ENCODE measurements around the gene TMC1.

DNA sequence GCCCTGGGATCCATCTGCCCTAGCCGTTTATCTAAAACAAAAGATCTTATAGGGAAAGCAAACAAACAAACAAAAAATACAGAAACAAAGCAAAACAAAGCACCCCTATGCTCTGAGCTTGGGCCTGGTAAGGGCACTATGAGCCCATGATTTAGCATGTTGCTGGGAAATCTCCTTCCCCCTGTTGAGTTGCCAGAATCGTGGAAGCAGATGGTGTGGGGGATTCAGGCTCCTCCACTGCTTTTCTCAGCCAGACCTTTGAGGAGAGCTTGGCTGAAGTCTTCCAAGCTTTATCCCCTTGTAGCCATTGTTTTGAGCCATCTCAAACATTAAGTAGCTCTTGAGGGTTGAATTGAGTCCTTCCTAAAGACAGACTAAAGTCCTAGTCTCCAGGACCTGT is 29.9 kb downstream of the TMC1 start:
- TF ChIP-seq, protein P1, sequence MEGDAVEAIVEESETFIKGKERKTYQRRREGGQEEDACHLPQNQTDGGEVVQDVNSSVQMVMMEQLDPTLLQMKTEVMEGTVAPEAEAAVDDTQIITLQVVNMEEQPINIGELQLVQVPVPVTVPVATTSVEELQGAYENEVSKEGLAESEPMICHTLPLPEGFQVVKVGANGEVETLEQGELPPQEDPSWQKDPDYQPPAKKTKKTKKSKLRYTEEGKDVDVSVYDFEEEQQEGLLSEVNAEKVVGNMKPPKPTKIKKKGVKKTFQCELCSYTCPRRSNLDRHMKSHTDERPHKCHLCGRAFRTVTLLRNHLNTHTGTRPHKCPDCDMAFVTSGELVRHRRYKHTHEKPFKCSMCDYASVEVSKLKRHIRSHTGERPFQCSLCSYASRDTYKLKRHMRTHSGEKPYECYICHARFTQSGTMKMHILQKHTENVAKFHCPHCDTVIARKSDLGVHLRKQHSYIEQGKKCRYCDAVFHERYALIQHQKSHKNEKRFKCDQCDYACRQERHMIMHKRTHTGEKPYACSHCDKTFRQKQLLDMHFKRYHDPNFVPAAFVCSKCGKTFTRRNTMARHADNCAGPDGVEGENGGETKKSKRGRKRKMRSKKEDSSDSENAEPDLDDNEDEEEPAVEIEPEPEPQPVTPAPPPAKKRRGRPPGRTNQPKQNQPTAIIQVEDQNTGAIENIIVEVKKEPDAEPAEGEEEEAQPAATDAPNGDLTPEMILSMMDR (conservative IDR thresholded peaks at IDR 0.05): no peak
- TF ChIP-seq ZFX (IDR thresholded peaks at IDR 0.05): no peak
